GM12872 (cell line): Measurements from ENCODE around the gene GDAP1L1.

Experiments
- CTCF ChIP-seq: IDR thresholded peaks from 3 replicates; pipeline ENCODE4 v1.5.1; 2011; ENCODE audit warnings: low read depth, mild to moderate bottlenecking, low read length, moderate library complexity; ENCODE audit not compliant: insufficient read depth

Gene GDAP1L1

GRCh38 chr20:44247131-44247571, at the start of gene GDAP1L1:
GDAP1L1 (plus strand) TSS chr20:44247308; CDS start chr20:44247335, 27 bp downstream.
- TF ChIP-seq CTCF = no peak

- TF ChIP-seq CTCF = no peak
These were observed 48.2 kb upstream of the GDAP1L1 start for GRCh38 chr20:44198872-44199271.

- no peak for TF ChIP-seq CTCF
These were observed 47.2 kb upstream of the GDAP1L1 start for GRCh38 chr20:44199877-44200276.

- TF ChIP-seq CTCF = no peak
These were observed 46.7 kb upstream of the GDAP1L1 start for GRCh38 chr20:44200371-44200770.

GRCh38 chr20:44200983-44201382, 46.1 kb upstream of the GDAP1L1 start:
- no peak for TF ChIP-seq CTCF

- no peak for TF ChIP-seq CTCF
These were observed 43.9 kb upstream of the GDAP1L1 start for GRCh38 chr20:44203161-44203560.

GRCh38 chr20:44204156-44204831, 42.8 kb upstream of the GDAP1L1 start:
- no peak for TF ChIP-seq CTCF
